RWPE1 (cell line): ENCODE measurements around the gene LIX1L.

Source experiments
- CTCF ChIA-PET: fragments of 350-600 bp; sonication (Branson Sonifier 250); formaldehyde crosslinking; extraction: SDS; loops from one replicate; lab custom pipeline; 2021; lab: Yijun Ruan, JAX
- POLR2A ChIA-PET: fragments of 400-600 bp; formaldehyde crosslinking; extraction: SDS; loops from one replicate; lab custom pipeline; 2020; ENCODE audit warnings: antibody characterized with exemption; ENCODE audit not compliant: low non-redundant PET; lab: Yijun Ruan, JAX
- DNase-seq: peaks from one replicate; pipeline ENCODE4 v3.0.0; 2012; ENCODE audit warnings: low spot score
- H3K27ac ChIP-seq: fragments of 450-650 bp; 2 replicates; pipeline ENCODE4 v1.5.1; 2017
- CTCF ChIP-seq: fragments of 450-650 bp; conservative IDR thresholded peaks from 2 replicates; pipeline ENCODE4 v1.5.1; 2017; ENCODE audit warnings: low read depth, mild to moderate bottlenecking

LIX1L gene

DNA sequence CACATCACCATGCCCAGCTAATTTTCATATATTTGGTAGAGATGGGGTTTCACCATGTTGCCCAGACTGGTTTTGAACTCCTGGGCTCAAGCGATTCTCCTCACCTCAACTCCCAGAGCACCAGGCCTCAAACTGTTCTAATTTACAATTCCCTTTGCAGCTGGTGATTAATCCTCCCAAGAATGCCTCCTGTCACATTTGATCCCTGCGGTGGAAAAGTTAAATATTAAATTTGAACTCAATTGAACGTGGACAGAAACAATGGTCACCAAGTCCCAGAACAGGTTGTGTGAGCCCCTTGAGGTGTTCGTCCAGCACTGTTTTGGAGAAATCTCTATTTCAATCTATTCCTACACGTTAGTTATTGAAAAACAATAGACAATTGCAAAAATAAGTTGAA, 70.2 kb downstream of the LIX1L start:
- TF ChIP-seq CTCF, result no peak
- no peak for DNase-seq
- CTCF ChIA-PET, result interaction anchor here (0.6 kb wide), 1 partner anchor 15 kb away, joined by 3 read pairs; no protein-coding TSS in a partner anchor
- POLR2A ChIA-PET, result no interaction called here
- H3K27ac ChIP-seq, result peak overlapping the region; percentile 12; the same call in 1 of the 2 replicates

- H3K27ac ChIP-seq, result peak overlapping the region; percentile 12; the same call in 1 of the 2 replicates
- POLR2A ChIA-PET, result no interaction called here
- no peak for TF ChIP-seq CTCF
- DNase-seq, result no peak
- CTCF ChIA-PET, result no interaction called here
Observed at GRCh38 chr1:145886816-145887215, 71.0 kb downstream of the LIX1L start.

GRCh38 chr1:145886390-145886789, 71.4 kb downstream of the LIX1L start:
- CTCF ChIA-PET, result no interaction called here
- peak overlapping the region; percentile 37 for H3K27ac ChIP-seq
- no peak for DNase-seq
- no peak for TF ChIP-seq CTCF
- POLR2A ChIA-PET, result no interaction called here

DNA sequence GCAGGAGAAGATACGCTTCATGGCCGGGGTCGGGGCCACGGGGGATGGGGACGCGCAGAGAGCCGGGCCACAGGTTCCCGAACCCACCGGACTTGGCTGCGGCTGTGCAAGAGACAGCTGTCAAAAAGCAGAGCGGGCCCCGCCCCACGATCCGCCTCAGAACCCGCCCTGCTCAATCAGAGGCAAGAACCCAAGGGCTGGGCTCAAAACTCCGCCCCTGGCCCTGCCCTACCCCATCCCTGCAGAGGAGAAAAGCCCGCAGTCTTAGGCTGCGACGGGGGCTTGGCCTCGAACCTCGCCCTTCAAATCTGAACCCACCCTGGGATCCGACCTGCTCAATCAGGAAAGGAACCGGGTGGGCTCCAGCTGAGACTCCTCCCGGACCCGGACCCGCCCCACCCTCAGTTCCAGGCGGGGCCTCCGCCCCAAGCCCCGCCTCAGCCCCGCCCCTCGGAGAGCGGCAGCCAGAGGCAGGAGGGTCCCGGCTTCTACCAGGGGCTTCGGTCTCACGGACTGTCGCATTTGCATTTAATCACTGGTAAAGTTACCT, 72.0 kb downstream of the LIX1L start, which contains the start of gene ANKRD35:
ANKRD35 (minus strand) TSS at position 129 of the 550 bp plus-strand sequence; CDS start at position 21, 108 bp downstream.
- TF ChIP-seq CTCF, result no peak
- CTCF ChIA-PET, result interaction anchor here (0.6 to 0.9 kb wide), 3 partner anchors 11 to 48 kb away, joined by 3 to 6 read pairs (median 4); partner anchors contain the start of gene NUDT17

GRCh38 chr1:145884675-145885074, 73.1 kb downstream of the LIX1L start:
- TF ChIP-seq CTCF, result no peak
- no peak overlapping the region for H3K27ac ChIP-seq
- ChIA-PET CTCF (no interaction called here), POLR2A (interaction anchor here (0.6 kb wide), 1 partner anchor 25 kb away, joined by 4 read pairs; no protein-coding TSS in a partner anchor)
- no peak for DNase-seq

More for the DNA sequence above, 72.0 kb downstream of the LIX1L start, which contains the start of gene ANKRD35:
- DNase-seq, result peak; percentile 94
- POLR2A ChIA-PET, result interaction anchor here (0.6 kb wide), 1 partner anchor 25 kb away, joined by 3 read pairs; no protein-coding TSS in a partner anchor
- H3K27ac ChIP-seq, result peak within 1 kb of the TSS; percentile 37
